Tibial nerve (tissue), 4 donors: ENCODE measurements around the gene ST3GAL3. TPM values are rescaled to one million over a fixed set of nuclear protein-coding genes. Genes with fewer than 3 reads are reported as not detected.

ENCODE experiments used
- DNase-seq, 2 donors: peaks; one replicate each; pipeline ENCODE4 v3.0.0-alpha.2; 2019; ENCODE audit warnings: low spot score in 2 of 2
- H3K27ac ChIP-seq, 4 donors: fragments of 200-600 bp; sonication (generic) in 3 of 4; one replicate each; pipeline ENCODE4 v1.5.1; 2017 to 2019; ENCODE audit warnings: mild to moderate bottlenecking in 1 of 4
- H3K27me3 ChIP-seq, 2 donors: fragments of 200-600 bp; sonication (generic) in 1 of 2; one replicate each; pipeline versions ENCODE4 v1.5.1 to v1.6.0; 2017 to 2019
- H3K36me3 ChIP-seq, 3 donors: fragments of 200-600 bp; sonication (generic); one replicate each; pipeline ENCODE4 v1.5.1; 2018 to 2019
- H3K4me1 ChIP-seq, 4 donors: fragments of 200-600 bp; sonication (generic) in 3 of 4; one replicate each; pipeline ENCODE4 v1.5.1; 2017 to 2019
- H3K4me3 ChIP-seq, 4 donors: fragments of 200-600 bp; sonication (generic) in 3 of 4; one replicate each; pipeline ENCODE4 v1.5.1; 2017 to 2019; ENCODE audit warnings: mild to moderate bottlenecking in 1 of 4, moderate library complexity in 1 of 4
- H3K9me3 ChIP-seq, 4 donors: fragments of 200-600 bp; sonication (generic) in 3 of 4; one replicate each; pipeline ENCODE4 v1.5.1; 2017 to 2019
- EP300 ChIP-seq, 2 donors: sonication (generic); formaldehyde crosslinking; IDR thresholded peaks; one replicate each; pipeline ENCODE4 v1.6.1; 2017; ENCODE audit warnings: antibody characterized with exemption in 2 of 2, mild to moderate bottlenecking in 1 of 2
- POLR2A ChIP-seq, 2 donors: fragments of 450-650 bp; IDR thresholded peaks; one replicate each; pipeline ENCODE4 v1.6.1; 2017; ENCODE audit warnings: antibody characterized with exemption in 2 of 2, mild to moderate bottlenecking in 2 of 2, moderate library complexity in 2 of 2
- WGBS, 2 donors: methylation state at CpG; one replicate each; pipeline ENCODE4 v1.1.5; 2018; 5-methylcytosine and 5-hydroxymethylcytosine counted together
- total RNA-seq, 4 donors: library from RNA; depleted of rRNA; stranded (reverse); fragments of >200 nt; gene quantifications; one replicate each; pipeline ENCODE4 v1.1.0, GENCODE V29; 2016
- TF ChIP-seq, protein P1 (sequence below), 5 experiments: fragments of 200-600 bp in 3 of 5; fragments of 450-650 bp in 2 of 5; sonication (generic) in 3 of 5; IDR thresholded peaks; one replicate each; pipeline ENCODE4 v1.5.1; 2016 to 2019; ENCODE audit warnings: antibody characterized with exemption in 5 of 5, mild to moderate bottlenecking in 3 of 5, moderate library complexity in 2 of 5

The ST3GAL3 gene
- total RNA-seq, 4 donors from 2014 or later = 20.7 to 27.0 (median 24.1) TPM

GRCh38 chr1:43913666-43914360 is 206.5 kb downstream of the ST3GAL3 start:
- DNase-seq = no peak

GRCh38 chr1:43914576-43915525 is 207.5 kb downstream of the ST3GAL3 start:
- H3K4me3 ChIP-seq = no peak overlapping the region

More at GRCh38 chr1:43913666-43914360, 206.5 kb downstream of the ST3GAL3 start:
- TF ChIP-seq EP300 (IDR thresholded peaks at IDR 0.05) (no peak), POLR2A (IDR thresholded peaks at IDR 0.05) (no peak)
- TF ChIP-seq, protein P1, sequence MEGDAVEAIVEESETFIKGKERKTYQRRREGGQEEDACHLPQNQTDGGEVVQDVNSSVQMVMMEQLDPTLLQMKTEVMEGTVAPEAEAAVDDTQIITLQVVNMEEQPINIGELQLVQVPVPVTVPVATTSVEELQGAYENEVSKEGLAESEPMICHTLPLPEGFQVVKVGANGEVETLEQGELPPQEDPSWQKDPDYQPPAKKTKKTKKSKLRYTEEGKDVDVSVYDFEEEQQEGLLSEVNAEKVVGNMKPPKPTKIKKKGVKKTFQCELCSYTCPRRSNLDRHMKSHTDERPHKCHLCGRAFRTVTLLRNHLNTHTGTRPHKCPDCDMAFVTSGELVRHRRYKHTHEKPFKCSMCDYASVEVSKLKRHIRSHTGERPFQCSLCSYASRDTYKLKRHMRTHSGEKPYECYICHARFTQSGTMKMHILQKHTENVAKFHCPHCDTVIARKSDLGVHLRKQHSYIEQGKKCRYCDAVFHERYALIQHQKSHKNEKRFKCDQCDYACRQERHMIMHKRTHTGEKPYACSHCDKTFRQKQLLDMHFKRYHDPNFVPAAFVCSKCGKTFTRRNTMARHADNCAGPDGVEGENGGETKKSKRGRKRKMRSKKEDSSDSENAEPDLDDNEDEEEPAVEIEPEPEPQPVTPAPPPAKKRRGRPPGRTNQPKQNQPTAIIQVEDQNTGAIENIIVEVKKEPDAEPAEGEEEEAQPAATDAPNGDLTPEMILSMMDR (IDR thresholded peaks at IDR 0.05) = no peak
- 68 to 71% methylated on average over 18 of the region's 18 CpGs for WGBS, 2 donors
- Histone ChIP-seq H3K9me3 (no peaks in the 10 kb centered on the region), H3K4me3 (no peak overlapping the region), H3K27me3 (no peaks in the 10 kb centered on the region), H3K27ac (no peak overlapping the region), H3K36me3 (peaks cover 0 to 19% (median 0%) of the 10 kb centered on the region in 3 donors), H3K4me1 (peaks cover 0 to 7% (median 0%) of the 10 kb centered on the region in 4 donors)

DNA sequence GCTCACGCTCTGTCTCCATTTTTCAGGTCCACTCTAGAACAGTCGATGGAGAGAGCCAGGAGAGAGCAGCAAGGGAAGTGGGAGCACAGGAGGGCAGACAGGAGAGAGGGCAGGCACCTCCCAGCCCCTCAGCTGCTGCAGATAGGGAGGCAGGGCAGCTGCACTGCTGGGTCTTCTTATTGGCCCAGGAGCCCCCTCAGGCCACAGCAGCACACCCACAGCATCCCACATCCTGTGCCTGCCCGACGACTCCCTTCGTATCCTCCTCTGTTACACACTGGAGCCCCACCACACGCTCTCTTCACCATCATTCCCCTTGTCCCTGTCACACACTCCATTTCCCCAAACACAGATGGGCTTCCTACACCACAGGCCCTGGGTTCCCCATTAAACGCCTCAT is 212.6 kb downstream of the ST3GAL3 start:
- Histone ChIP-seq H3K27me3 (no peaks in the 10 kb centered on the region), H3K27ac (no peak overlapping the region), H3K9me3 (no peaks in the 10 kb centered on the region), H3K4me1 (no peaks in the 10 kb centered on the region), H3K4me3 (no peak overlapping the region), H3K36me3 (peaks cover 0 to 27% (median 0%) of the 10 kb centered on the region in 3 donors)
- no peak for TF ChIP-seq EP300 (IDR thresholded peaks at IDR 0.05)
- no peak for TF ChIP-seq POLR2A (IDR thresholded peaks at IDR 0.05)
- TF ChIP-seq, protein P1 (IDR thresholded peaks at IDR 0.05) = no peak
- no peak for DNase-seq
- WGBS, 2 donors = 87 to 94% methylated on average over 7 of the region's 7 CpGs

More at GRCh38 chr1:43914576-43915525, 207.5 kb downstream of the ST3GAL3 start:
- TF ChIP-seq EP300 (IDR thresholded peaks at IDR 0.05) (no peak), POLR2A (IDR thresholded peaks at IDR 0.05) (no peak)
- TF ChIP-seq, protein P1 (IDR thresholded peaks at IDR 0.05) = no peak
- no peak for DNase-seq
- H3K36me3 ChIP-seq = peaks cover 0 to 19% (median 0%) of the 10 kb centered on the region in 3 donors
- no peak overlapping the region for H3K27ac ChIP-seq
- 87% methylated on average over 13 of the region's 13 CpGs for WGBS, 2 donors
- H3K27me3 ChIP-seq = no peaks in the 10 kb centered on the region
- H3K4me1 ChIP-seq = peaks cover 0 to 7% (median 0%) of the 10 kb centered on the region in 4 donors
- H3K9me3 ChIP-seq = no peaks in the 10 kb centered on the region

DNA sequence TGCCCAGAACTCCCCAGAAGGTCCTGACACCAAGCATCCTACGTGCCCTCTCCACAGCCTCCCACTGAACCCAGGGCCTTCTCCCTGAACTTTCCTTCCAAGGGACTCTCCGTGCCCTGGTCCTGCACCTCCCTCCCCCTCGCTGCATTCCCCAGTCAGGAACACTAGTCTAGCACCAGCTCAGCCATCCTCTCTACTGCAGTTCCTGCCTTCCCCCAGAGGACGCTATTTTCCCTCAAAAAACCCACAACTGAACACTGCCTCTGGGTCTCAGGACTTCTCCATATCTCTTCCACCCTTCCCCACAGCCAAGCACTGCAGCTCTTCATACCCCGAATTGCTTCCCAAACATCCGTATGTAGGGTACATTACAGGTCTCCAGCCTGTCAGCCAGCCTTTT is 213.7 kb downstream of the ST3GAL3 start:
- H3K9me3 ChIP-seq = no peaks in the 10 kb centered on the region
- WGBS, 2 donors = 90 to 91% methylated on average over 6 of the region's 6 CpGs
- H3K36me3 ChIP-seq = peaks cover 0 to 38% (median 0%) of the 10 kb centered on the region in 3 donors
- DNase-seq = no peak
- no peak overlapping the region for H3K27ac ChIP-seq
- no peak overlapping the region for H3K4me3 ChIP-seq
- no peaks in the 10 kb centered on the region for H3K4me1 ChIP-seq
- TF ChIP-seq POLR2A (IDR thresholded peaks at IDR 0.05) = no peak
- TF ChIP-seq EP300 (IDR thresholded peaks at IDR 0.05) = no peak
- TF ChIP-seq, protein P1 (IDR thresholded peaks at IDR 0.05) = no peak
- no peaks in the 10 kb centered on the region for H3K27me3 ChIP-seq
